Measurements from ENCODE around the gene LHFPL6.

The LHFPL6 gene

GRCh38 chr13:39310961-39311360 lies 292.0 kb downstream of the LHFPL6 start:
- no peaks in the 10 kb centered on the region for H3K36me3 ChIP-seq (ENCODE audit: insufficient read depth, low read length)
- no peak overlapping the region for H3K9ac ChIP-seq (ENCODE audit: low read depth, low read length)

GRCh38 chr13:39306639-39307589 lies 296.1 kb downstream of the LHFPL6 start:
- H3K4me1 ChIP-seq (ENCODE audit: insufficient read depth, low read length) = peaks cover 5% of the 10 kb centered on the region; the same call in 1 of the 2 replicates
- no peaks in the 10 kb centered on the region for H3K36me3 ChIP-seq (ENCODE audit: insufficient read depth, low read length)
- no peaks in the 10 kb centered on the region for H3K9me3 ChIP-seq (ENCODE audit: control insufficient read depth, insufficient read depth, low read length)
- no peak overlapping the region for H3K9ac ChIP-seq (ENCODE audit: low read depth, low read length)

More at GRCh38 chr13:39310961-39311360, 292.0 kb downstream of the LHFPL6 start:
- Histone ChIP-seq H3K9me3 (ENCODE audit: control insufficient read depth, insufficient read depth, low read length) (no peaks in the 10 kb centered on the region), H3K4me1 (ENCODE audit: insufficient read depth, low read length) (peaks cover 5% of the 10 kb centered on the region; the same call in 1 of the 2 replicates)

- Histone ChIP-seq H3K9me3 (ENCODE audit: control insufficient read depth, insufficient read depth, low read length) (no peaks in the 10 kb centered on the region), H3K4me1 (ENCODE audit: insufficient read depth, low read length) (peaks cover 5% of the 10 kb centered on the region; the same call in 1 of the 2 replicates), H3K9ac (ENCODE audit: low read depth, low read length) (no peak overlapping the region), H3K36me3 (ENCODE audit: insufficient read depth, low read length) (no peaks in the 10 kb centered on the region)
These were observed 300.2 kb downstream of the LHFPL6 start for GRCh38 chr13:39302820-39303219.

GRCh38 chr13:39298951-39299350 lies 304.0 kb downstream of the LHFPL6 start:
- H3K4me1 ChIP-seq (ENCODE audit: insufficient read depth, low read length) = no peaks in the 10 kb centered on the region
- H3K9ac ChIP-seq (ENCODE audit: low read depth, low read length) = no peak overlapping the region
- H3K9me3 ChIP-seq (ENCODE audit: control insufficient read depth, insufficient read depth, low read length) = peaks cover 8% of the 10 kb centered on the region
- H3K36me3 ChIP-seq (ENCODE audit: insufficient read depth, low read length) = no peaks in the 10 kb centered on the region

GRCh38 chr13:39297664-39298171 lies 305.3 kb downstream of the LHFPL6 start:
- no peaks in the 10 kb centered on the region for H3K36me3 ChIP-seq (ENCODE audit: insufficient read depth, low read length)
- no peaks in the 10 kb centered on the region for H3K4me1 ChIP-seq (ENCODE audit: insufficient read depth, low read length)
- H3K9me3 ChIP-seq (ENCODE audit: control insufficient read depth, insufficient read depth, low read length) = peaks cover 8% of the 10 kb centered on the region
- no peak overlapping the region for H3K9ac ChIP-seq (ENCODE audit: low read depth, low read length)

GRCh38 chr13:39297023-39297422 lies 306.0 kb downstream of the LHFPL6 start:
- peaks cover 8% of the 10 kb centered on the region for H3K9me3 ChIP-seq (ENCODE audit: control insufficient read depth, insufficient read depth, low read length)
- H3K36me3 ChIP-seq (ENCODE audit: insufficient read depth, low read length) = no peaks in the 10 kb centered on the region
- H3K4me1 ChIP-seq (ENCODE audit: insufficient read depth, low read length) = no peaks in the 10 kb centered on the region
- H3K9ac ChIP-seq (ENCODE audit: low read depth, low read length) = no peak overlapping the region

- no peaks in the 10 kb centered on the region for H3K36me3 ChIP-seq (ENCODE audit: insufficient read depth, low read length)
- peaks cover 8% of the 10 kb centered on the region for H3K9me3 ChIP-seq (ENCODE audit: control insufficient read depth, insufficient read depth, low read length)
- no peaks in the 10 kb centered on the region for H3K4me1 ChIP-seq (ENCODE audit: insufficient read depth, low read length)
- H3K9ac ChIP-seq (ENCODE audit: low read depth, low read length) = no peak overlapping the region
These were observed 306.8 kb downstream of the LHFPL6 start for GRCh38 chr13:39296193-39296592.
